GM15510 (cell line): Measurements from ENCODE around the gene ADAMTS6.

Experiments
- POLR2A ChIP-seq: IDR thresholded peaks from 3 replicates; pipeline ENCODE4 v1.6.1; 2011; ENCODE audit warnings: borderline replicate concordance; ENCODE audit not compliant: insufficient read length; ENCODE audit errors: extremely low read depth

Gene ADAMTS6

GRCh38 chr5:65412842-65413241 lies 68.9 kb downstream of the ADAMTS6 start:
- TF ChIP-seq POLR2A = no peak

GRCh38 chr5:65411356-65411755 lies 70.4 kb downstream of the ADAMTS6 start:
- TF ChIP-seq POLR2A = no peak

DNA sequence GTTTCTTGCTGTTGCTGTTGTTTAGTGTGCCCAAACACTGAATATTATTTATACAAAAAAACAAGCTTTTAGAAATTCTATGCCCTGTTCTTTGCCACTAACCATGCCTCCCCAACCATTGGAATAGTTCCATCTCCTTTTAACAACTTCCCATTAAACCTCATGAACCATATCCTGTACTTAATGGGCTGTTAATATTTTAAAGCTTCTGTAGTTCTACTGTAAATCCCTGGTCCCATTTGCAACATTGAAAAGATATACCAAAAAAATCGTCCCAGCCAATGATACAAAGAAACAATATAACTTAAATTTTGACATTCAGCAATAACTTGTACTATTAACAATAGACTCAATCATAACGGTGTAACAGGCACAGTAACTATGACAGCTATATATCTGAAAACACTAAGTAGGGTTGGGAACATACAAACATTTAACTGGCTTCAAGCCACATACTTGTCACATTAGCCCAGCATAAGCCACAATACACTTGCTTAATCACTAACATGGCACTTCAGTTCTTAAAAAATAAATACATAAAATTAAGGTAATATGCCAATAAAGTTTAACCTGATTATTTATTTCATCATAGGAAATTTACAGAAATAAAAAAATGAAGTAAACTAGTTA lies 86.1 kb downstream of the ADAMTS6 start:
- no peak for TF ChIP-seq POLR2A

DNA sequence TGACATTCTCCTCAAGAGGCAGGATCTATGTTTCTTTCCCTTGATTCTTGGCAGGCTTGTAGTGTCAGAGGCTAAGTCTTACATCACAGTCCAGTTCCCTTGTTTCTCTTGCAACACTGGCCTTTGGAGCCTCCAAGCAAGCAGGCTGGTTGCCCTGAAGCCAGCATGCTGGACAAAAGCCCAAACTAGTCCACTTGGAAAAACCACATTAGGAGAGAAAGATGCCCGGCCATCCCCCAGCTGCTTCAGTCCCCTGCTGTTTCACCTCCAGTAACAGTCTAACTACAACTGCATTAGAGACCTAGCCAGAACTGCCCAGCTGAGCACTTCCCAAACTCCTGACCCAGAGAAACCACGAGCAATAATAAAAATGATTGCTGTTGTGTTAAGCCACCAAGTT lies 87.6 kb downstream of the ADAMTS6 start:
- no peak for TF ChIP-seq POLR2A

GRCh38 chr5:65391591-65391990 lies 90.1 kb downstream of the ADAMTS6 start:
- no peak for TF ChIP-seq POLR2A

GRCh38 chr5:65390208-65390607 lies 91.5 kb downstream of the ADAMTS6 start:
- no peak for TF ChIP-seq POLR2A

DNA sequence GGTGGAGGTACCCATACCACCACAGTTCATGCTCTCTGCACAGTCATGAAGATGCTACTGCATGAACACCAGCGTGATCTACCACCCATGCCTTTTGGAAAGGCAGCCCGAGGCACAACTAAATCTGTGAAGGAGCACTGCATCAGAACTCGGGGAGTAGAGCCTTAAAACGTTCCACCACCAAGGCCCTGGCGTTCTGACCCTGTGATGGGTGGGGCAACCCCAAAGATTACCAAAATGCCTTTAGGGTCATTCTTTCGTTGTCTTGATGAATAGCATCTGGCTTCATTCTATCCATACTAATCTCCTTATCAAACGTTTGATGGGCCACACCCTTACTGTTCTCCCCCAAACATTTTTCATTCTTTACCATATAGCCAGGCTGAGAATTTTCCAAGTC lies 97.9 kb downstream of the ADAMTS6 start:
- no peak for TF ChIP-seq POLR2A

DNA sequence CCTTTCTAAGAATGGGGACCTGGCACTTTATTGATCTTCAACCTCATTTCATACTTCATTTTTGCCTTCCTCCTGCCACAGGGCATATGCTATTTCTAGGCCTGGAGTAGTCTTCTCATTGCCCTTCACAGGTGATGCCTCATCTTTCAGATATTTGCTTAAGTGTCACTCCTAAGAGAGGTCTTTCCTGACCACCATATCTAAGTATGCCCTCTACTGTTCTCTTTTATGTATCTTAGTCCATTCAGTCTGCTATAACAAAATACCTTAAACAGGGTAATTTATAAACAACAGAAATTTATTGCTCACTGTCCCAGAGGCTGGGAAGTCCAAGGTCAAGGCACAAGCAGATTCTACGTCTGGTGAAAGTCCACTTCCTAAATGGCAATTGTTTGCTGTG lies 99.1 kb downstream of the ADAMTS6 start:
- no peak for TF ChIP-seq POLR2A

DNA sequence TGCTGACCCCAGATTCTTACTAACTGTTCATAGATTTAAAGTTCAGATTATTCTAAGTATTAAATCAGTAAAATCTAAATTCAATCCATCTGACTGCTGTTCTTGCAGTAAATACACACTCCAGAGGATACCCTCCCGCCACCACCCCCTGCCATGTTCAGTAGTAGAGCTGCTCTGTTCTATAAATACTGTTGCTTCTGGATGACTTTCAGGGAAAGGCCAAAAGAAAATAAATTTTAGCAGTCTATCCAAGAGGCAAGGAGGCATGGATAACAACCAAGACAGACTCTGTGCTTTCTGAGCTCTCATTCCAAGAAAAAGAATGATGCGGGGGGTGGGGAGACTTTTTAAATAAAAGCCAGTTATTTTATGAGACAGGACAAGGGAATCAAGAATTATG lies 115.1 kb downstream of the ADAMTS6 start:
- TF ChIP-seq POLR2A = no peak

GRCh38 chr5:65364907-65365306 lies 116.8 kb downstream of the ADAMTS6 start:
- no peak for TF ChIP-seq POLR2A

- TF ChIP-seq POLR2A = no peak
Measured at GRCh38 chr5:65363499-65363898, 118.2 kb downstream of the ADAMTS6 start.

DNA sequence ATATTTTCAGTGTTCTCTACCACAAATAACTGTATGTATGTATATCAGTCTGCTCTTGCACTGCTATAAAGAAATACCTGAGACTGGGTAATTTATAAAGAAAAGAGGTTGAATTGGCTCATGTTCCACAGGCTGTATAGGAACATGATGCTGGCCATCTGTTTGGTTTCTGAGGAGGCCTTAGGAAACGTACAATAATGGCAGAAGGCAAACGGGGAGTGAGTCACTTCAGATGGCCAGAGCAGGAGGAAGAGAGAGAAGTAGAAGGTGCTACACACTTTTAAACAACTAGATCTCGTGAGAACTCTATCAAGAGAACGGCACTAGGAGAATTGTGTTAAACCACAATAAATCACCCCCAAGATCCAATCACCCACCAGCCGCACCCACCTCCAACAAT lies 121.7 kb downstream of the ADAMTS6 start:
- TF ChIP-seq POLR2A = no peak

DNA sequence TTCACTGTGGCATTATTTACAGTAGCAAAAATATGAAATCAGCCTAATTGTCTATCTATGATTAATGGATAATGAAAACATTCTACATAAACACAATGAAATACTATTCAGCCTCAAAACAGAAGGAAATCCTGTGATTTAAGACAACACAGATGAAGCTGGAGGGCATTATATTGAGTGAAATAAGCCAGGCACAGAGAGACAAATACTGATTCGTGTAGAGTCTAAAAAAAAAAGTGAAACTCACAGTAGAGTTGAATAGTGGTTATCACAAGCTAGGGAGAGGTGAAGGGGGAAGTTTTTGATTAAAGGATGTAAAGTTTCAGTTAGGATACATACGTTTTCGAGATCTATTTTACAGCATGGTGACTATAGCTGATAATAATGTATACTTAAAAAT lies 122.2 kb downstream of the ADAMTS6 start:
- TF ChIP-seq POLR2A = no peak

DNA sequence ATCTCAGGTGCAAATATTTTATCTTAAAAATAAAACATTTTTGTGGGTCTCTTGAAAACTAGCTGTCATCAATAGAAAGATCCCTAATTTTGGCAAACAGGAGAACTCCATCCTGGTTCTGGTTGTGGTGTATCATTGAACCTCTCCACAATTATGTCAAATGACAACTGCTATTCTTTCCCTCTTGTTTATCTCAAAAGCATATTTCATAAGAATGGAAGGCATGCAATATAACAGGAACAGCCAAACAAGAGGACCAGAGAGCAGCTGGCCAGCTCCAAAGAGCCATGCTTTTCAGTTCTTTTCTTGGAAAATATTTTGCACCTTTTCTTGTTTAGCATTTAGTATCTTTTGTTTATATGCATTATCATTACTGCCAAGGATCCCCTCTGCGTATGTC lies 125.4 kb downstream of the ADAMTS6 start:
- no peak for TF ChIP-seq POLR2A

DNA sequence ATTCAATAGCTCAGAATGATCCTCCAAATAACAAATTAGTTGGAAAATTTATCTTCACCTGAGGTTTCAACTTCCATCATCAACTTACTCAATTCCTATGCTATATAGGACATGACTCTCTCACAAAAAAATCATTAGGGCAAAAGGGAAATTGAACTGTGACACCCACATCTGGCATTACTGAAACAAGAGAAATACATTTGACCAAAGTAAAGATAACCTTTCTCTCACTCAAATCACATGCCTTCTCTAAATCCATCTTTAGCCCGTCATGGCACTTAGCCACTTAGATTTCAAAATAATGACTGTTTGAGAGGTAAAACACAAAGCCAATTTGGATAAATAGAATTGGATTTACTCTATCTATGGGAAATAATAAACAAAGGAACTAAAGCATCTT lies 126.4 kb downstream of the ADAMTS6 start:
- TF ChIP-seq POLR2A = no peak

DNA sequence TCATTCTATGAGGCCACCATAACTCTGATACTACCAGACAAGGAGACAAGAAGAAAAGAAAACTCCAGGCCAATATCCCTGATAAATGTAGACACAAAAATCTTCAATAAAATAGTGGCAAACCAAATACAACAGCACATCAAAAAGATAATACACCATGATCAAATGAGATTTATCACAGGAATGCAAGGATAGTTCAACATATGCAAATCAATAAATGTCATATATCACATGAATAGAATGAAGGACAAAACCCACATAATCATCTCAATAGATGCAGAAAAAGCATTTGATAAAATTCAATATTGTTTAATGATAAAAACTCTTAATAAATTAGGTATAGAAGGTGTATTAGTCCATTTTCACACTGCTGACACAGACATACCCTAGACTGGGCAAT lies 139.9 kb downstream of the ADAMTS6 start:
- no peak for TF ChIP-seq POLR2A

DNA sequence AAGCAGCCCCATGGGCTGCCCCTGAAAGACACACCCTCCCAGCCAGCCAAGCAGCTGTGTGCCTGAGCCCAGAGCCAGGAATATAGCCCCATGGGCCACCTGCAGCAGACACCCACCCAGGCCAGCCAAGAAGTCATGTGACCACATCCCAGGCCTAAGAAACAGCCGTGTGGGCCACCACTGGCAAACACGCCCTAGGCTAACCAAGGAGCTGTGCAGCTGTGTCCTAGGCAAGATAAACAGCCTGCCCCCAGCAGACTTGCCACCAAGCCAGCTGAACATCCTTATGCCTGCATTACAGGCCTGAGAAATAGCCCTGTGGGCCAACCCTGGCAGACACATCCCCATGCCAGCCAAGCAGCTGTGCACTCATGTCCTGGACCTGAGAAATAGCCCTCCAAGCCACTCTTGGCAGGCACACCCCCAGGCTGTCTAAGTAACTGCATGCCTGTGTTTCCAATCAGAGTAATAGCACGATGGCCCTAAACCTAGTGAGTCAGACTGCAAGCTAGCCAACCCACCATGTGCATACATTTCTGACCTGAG lies 143.0 kb downstream of the ADAMTS6 start:
- TF ChIP-seq POLR2A = no peak
